ENCODE measurements around the gene KLF5.

DNA sequence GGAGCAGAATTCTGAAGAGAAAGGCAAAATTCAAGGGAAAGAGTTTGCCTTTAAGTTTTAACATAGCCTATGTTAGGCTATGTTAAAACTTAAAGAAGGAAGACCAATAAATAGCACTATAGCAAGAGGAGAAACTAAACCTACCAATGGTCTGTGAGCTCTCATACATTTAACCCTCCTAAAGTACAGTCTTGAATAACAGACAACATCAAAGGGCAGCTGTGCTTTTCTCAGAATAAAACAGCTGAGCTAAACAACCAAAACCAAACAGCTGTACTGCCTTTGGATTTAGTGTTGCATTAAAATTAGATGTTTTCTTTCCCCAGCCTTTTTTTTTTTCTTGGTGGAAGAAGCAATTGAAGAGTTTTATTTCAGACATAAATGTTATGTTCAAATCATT is 34.0 kb downstream of the KLF5 start:
- TF ChIP-seq, protein P1, sequence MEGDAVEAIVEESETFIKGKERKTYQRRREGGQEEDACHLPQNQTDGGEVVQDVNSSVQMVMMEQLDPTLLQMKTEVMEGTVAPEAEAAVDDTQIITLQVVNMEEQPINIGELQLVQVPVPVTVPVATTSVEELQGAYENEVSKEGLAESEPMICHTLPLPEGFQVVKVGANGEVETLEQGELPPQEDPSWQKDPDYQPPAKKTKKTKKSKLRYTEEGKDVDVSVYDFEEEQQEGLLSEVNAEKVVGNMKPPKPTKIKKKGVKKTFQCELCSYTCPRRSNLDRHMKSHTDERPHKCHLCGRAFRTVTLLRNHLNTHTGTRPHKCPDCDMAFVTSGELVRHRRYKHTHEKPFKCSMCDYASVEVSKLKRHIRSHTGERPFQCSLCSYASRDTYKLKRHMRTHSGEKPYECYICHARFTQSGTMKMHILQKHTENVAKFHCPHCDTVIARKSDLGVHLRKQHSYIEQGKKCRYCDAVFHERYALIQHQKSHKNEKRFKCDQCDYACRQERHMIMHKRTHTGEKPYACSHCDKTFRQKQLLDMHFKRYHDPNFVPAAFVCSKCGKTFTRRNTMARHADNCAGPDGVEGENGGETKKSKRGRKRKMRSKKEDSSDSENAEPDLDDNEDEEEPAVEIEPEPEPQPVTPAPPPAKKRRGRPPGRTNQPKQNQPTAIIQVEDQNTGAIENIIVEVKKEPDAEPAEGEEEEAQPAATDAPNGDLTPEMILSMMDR (IDR thresholded peaks at IDR 0.05; ENCODE audit: insufficient read depth, low read depth, low read length), result no peak
- TF ChIP-seq EZH2 (IDR thresholded peaks at IDR 0.05; ENCODE audit: insufficient read depth, low read length), result no peak

Measured in astrocyte (in vitro differentiated cells and primary cell).